HTERT RPE-1 (cell line): ENCODE data around the gene ASB10.

ENCODE experiments used
- in situ Hi-C: fragments of 300-500 bp; cut with MboI; formaldehyde crosslinking; loops from 4 replicates; pipeline ENCODE4 v1.14.3; 2020; ENCODE audit warnings: low sequenced_read_pairs

The ASB10 gene

DNA sequence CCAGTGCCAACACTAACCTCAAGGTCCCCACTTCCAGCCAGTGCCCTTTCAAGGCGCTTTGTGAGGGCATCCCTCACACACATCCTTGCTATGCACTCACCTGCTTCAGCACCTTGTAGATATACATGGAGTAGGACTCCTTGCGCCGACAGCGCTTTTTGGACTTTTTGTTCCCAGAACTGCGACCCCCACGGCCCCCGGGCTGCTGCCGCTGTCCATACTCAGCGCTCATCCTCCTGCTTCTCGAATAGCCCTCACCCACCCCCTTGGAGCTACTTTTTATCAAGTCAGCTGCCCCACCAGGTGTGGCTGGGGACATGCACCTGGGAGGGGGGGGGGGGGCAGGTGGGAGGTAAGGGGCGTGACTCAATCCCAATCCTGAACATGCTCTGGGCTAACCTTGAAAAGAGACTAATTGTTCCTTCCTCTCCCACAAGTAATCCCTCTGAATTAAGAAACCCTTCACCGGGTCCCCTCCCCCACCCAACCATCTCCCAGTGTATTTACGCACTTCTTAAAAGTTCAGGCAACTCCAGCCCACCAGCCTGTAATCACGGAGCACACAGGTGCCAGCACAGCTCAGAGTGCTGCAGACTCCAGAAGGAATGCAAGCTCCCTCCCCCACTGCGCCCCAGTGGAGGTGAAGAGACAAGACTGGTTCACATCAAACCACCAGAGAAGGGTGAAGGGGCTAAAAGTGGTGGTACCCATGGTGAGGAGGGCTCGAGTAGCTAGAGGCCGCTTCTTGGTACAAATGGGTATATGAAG, 23.2 kb upstream of the ASB10 start, which contains the start of gene H2BK1:
Gene H2BK1, minus strand, starts transcription at position 402 of the 768 bp plus-strand sequence. Its CDS starts 170 bp downstream, at position 232.
- in situ Hi-C loops, result no loop called here

DNA sequence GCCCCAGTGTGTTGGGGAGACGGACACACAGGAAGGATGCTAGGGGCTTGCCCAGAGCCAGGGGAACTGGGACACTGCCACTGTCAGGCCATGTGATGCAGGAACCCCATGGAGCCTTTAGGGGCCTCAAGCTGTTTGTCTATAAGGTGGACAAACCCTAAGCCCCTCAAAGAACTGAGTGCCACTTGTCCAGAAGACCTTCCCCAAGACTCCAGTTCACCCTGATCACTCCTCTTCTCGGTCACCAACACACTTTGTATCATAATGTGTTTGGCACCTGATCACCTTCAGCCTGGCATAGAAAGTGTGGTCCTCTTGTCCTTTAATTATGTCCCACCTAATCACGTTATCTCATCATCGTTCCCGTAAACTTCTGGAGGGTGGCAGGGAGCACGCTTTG, 22.5 kb upstream of the ASB10 start:
- in situ Hi-C loops, result no loop called here

DNA sequence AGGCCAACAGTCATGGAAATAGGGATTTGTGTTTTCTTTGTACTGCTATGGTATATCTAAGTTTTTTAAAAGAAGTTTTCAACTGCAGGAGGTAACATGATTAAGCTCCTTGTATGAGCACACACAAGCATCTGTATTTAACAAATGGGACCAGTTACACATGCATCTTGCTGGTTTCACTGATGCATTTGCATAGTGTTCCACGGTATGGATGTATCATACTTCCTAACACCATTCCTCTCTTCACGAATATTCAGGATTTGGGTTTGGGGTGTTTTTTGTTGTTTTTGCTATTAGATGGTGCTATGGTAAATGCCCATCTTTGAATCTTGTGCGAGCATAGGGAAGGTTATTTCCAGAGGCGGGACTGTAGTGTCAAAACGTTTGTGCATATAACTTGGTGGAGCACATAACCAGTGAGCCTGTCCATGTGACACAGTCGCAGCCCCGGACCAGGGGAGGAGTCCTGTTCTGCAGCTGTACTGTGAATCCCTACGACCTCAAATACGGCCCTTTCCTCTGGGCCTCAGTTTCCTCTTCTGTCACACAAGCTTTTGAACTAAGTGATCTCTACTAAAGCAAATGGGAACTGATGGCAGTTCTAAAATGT, 21.3 kb upstream of the ASB10 start:
- in situ Hi-C loops, result no loop called here

DNA sequence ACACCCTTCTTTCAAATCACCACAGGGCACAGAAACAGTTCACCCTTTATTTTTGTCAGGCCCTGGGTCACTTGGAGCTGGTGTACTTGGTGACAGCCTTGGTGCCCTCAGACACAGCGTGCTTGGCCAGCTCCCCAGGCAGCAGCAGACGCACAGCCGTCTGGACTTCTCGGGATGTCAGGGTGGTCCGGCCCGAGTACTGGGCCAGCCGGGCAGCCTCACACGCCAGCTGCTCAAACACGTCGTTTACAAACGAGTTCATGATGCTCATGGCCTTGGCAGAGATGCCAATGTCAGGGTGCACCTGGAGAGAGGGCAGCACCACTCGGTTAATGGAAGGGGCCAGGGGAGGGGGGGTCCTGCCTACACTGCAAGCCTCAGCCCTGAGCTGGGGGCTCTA, 20.8 kb upstream of the ASB10 start:
- in situ Hi-C loops, result no loop called here

DNA sequence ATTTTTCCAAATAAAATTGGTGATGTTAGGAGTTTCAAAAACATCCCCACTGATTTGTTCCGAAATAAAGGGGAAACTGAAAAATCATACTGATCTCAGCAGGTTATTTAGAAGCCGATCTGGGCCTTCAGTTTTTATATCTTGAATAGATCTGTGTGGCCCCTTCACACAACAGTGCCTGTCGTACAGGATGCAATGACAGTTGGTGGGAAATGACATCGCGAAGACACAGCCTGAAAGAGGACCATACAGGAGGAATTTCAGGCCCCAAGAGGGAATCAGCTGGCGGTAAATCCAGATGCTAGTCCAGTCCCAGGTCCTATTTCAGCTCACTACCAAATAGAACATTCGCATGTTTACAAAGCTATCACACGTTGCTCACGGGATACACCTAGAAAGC, 20.3 kb upstream of the ASB10 start:
- in situ Hi-C loops, result no loop called here

DNA sequence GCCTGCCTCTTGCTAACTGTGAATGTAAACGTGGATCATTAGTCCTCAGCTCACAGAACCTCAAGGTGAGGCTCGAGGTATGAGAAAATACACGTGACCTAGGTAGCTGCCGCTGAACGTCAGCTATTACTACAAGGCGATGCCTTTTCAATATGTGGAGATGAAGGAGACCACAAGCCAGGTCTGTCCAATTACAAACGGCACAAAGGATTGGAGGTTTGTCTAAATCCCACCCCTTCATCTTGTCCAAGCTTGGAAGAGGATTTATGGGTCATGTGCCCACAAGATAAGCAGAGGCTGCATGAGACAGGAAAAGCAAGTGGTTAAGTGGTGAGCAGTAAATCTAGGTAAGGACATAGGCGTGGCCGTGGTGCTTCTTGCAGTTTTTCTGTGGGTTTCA, 19.9 kb upstream of the ASB10 start:
- in situ Hi-C loops, result no loop called here

DNA sequence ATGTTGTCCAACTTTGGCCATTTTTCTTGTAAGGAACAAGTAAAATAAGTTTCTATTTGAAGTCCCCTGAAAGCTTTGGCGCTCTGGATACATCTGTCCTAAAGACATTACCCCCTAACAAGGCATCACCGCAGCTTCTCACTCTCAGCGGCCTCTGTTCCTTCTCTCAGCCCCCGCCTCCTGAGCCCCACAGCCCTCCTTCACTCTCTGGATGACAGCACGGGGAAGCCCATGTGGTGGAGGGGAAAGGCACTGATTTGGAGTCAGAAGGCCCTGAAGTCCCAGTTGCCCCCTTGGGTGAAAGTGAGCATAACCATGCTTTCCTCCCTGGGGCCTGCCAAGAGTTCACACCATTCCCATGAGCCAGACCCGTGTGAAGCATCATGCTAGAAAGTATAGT, 18.7 kb upstream of the ASB10 start:
- in situ Hi-C loops, result no loop called here

DNA sequence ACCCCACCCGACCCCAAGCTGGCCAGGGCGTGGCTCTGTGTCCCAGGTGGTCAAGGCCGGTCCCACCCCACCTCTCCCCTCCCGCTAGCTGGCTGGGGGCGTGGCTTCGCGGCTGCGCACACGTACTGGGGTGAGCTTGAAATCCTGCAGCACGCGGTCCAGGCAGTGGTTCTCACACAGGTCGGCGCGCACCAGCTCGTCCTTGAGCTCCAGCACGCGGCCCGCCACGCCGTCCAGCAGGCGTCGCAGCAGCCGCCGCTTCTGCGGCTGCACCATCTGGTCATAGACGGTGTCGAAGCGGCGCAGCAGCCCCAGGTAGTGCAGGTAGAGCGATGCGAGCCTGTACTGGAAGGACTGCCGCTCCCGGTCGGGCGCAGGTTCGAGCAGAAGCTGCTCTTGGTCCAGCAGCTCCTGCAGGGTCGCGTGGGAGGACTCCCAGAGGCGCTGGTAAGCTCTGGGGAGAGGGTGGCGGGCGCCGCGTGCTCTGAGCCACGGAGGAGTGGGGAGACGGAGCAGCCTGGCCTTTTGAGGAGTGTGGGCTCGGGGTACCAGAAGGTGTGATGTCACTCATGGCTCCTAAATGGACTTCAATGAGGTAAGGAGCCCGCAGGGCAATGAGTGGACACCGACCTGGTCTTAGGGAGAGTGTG, 17.5 kb upstream of the ASB10 start:
- in situ Hi-C loops, result no loop called here

DNA sequence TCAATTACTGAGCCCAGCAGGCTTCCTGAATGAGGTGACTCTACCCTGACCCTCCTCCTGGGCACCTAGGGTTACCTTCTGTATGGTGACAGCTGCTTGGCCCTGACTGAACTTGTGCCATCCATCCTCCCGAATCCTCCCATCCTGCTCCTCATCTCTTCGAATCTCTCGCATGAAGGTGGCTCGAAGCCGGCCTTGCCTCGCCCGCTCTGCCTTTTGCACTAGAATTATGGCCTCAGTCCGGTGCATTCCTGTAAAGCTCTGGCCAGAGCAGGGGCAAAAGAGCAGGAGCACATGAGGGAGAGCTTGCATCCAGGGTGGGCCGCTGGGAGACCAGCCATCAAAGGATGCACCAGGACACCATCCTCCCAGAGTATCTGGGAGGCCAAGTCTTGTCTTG, 15.8 kb upstream of the ASB10 start:
- in situ Hi-C loops, result no loop called here

DNA sequence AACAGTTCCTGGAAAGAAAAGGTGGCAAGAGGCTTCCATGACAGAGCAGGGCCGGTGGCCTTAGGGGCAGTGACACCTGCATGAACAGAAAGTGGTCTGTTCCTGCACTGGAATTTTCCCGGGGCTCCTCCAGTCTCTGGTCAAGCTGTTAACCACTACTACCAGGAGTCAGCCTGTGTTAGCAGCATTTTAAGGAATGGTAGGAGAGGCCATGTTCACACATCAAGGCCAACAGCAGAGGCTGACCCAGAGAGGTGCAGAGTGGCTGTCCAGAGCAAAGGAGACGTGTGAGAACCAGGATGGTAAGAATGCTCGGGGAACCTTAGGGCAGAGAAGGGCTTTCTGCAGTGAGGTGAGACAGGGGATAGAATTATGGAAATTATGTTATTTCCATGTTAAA, 14.7 kb upstream of the ASB10 start:
- in situ Hi-C loops, result no loop called here

DNA sequence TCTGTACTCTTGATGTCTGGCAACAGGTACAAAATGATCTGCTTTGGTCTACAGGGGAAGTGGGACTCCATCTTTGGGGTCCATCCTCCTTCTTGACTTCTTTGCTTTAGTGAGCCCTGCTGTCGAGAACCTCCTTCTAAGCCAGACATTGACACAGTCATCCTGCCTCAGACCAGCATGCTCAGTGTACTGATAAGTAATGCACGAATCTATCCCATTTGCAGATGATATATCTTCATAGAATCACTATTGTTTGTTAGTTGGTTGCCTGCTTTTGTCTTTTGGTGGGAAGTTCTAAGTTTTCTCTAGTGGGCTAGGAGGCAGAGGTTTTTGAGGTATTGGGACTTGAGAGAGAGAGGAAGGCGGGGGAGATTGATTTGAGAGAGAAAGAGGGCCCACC, 14.3 kb upstream of the ASB10 start:
- in situ Hi-C loops, result no loop called here

DNA sequence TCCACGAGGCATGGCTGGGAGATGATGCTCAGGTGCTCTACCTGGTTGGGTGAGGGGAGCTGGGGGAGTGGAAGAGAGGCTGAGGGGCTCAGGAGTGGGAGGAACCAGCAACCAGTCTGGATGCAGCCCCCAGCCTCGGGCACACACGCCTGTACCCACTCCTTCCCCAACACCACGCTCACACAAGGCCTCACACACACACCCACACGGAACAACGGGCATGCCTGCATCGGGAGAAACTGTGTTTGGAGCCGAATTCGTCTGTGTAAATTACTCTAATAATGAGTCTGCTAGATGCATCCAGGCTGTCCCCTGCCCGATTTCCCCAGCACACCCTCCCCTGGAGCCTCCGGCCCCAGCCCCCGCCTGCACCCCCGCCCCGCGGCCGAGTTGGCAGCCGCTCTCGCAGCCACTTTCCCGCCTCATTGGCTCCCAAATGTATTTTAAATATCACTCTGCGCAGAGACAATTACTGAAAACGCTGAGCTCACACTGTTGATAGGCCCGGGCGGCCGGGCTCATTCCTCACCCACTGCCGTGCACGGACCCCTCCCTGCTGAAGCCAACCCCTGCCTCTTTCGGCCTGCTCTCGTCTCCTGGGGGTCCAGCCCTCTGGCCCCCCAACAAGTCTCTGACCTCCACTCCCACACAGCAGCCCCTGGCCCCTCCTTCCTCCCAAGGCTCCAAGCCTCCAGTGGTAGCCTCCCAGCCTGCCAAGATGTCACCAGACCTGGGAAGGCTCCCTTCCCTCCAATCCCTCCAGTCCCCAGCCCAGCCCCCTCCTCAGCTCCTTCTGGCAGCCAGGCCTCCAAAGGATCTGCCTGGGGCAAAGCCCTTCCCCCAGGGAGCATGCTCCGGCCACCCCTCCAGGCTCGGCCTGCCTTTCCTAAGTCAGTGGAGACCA, 12.1 kb upstream of the ASB10 start:
- in situ Hi-C loops, result no loop called here

DNA sequence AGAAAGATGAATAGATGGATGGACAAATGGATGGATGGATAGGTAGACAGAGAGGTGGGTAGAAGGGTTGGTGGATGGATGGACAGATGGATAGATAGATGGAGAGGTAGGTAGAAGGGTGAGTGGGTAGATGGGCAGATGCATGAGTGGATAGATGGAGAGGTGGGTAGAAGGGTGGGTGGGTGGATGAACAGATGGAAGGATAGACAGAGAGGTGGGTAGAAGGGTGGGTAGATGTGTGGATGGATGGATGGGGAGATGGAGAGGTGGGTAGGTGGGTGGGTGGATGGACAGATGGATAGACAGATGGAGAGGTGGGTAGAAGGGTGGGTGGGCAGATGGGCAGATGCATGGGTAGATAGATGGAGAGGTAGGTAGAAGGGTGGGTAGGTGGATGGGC, 10.9 kb upstream of the ASB10 start:
- in situ Hi-C loops, result no loop called here

DNA sequence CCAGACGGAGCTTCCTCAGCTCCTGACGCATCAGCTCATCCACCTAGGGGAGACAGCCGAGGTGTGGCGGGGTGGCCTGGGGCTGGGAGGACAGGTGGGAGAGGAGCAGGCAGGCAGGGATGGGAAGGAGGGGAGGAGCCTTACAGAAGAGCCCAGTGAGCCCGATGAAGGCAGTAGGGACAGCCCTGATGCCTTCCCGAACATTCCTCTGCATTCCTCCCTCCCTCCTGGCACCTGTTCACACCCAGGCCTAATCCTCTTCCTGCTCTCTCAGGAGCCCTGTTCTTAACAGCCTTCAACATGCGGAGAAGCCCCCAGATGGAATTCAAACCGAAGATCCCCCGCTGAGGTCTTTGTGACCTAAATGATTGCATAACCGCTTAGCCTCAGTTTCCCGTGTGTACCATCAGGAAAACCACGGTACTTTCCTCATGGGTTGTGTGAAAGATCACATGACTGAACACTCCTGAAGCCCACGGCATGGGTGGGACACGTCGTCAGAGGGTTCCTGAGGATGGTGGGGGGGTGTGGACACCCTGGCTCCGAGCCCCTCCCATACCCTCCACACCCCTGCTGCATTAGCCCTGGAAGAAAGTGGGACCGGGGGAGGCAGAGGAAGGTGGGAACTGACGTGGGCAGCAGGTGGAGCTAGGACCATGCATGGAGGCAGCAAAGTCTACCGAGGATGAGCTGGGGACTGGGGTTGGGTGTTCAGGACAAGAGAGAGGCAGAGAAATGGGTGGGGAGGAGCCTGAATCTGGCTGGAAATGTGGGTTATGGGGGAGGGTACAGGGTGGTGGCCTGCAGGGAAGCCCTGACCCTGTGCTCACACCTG, 8.8 kb upstream of the ASB10 start:
- in situ Hi-C loops, result no loop called here

DNA sequence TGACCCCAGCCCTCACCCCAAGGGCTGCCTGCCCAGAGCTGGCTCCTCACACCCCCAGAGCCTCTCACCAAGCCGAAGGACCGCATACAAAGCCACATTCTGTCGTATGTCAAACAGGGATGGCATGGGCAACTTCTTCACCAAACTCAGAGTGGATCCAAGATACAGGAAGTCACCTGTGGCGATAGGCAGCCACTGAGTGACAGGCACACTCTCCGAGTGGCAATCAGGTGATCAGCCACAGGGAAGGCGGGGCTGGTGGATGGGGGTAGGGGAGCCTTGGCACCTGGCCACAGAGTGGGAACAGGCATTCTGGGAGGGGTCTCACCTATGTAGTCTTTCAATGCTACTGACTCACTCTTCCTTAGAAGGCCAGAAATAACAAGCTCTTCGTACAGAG, 7.1 kb upstream of the ASB10 start:
- in situ Hi-C loops, result no loop called here

DNA sequence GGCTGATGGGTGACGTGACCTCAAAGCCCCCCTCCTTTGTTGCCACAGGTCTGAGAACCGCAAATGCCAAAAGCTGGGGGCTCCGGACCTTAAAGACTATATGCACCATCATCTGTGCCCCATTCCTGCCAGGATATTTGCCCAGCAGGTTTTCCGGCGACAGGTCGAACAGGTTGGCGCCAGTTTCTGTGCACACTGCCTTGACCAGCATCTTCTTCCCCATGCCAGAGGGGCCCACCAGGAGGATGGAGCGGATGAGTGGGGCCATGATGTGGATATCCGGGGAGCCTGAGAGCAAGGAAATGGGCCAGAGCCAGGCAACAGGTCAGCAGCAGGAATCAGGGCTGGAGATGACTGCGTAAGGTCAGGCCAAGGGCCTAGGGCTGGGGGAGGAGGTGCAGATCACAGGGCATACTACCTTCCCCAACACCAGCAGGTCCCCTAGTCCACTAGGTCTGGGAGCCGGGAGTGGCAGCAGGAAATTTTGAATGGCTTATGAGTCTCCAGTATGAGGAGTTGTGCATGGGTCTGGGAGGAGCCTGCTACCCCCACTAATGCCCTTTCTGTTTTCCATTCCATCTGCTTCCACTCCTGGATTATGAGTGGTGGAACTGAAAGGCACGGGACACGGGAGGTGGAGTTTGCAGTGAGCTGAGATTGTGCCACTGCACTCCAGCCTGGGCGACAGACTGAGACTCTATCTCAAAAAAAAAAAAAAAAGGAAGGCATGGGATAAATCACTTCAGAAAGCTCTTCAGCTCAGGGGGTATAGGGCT, 6.3 kb upstream of the ASB10 start:
- in situ Hi-C loops, result no loop called here

DNA sequence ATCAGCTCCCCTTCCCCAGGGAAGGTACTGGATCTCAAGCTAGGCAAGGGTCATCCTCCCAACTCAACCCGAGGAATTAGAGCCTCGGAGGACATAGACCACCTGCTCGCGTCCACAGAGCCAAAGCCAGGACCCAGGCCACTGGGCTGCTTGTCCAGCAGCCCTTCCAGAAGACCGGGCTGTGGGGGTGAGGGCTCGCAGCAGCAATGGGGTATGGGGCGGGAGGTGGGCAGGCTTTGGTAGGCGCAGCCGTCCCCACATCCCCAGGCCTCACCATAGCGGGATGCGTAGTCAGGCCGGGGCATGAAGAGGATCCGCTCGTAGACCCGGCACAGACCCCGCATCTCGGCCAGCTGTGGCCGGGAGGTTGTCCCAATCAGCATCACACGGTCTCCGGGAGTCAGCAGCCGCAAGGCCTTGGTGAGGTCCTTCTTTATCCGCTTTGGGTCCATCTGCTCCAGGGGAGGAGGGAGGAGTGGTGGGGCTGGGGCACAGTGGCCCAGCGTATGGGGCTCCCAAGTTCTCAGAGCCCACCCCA, 5.0 kb upstream of the ASB10 start:
- in situ Hi-C loops, result no loop called here

DNA sequence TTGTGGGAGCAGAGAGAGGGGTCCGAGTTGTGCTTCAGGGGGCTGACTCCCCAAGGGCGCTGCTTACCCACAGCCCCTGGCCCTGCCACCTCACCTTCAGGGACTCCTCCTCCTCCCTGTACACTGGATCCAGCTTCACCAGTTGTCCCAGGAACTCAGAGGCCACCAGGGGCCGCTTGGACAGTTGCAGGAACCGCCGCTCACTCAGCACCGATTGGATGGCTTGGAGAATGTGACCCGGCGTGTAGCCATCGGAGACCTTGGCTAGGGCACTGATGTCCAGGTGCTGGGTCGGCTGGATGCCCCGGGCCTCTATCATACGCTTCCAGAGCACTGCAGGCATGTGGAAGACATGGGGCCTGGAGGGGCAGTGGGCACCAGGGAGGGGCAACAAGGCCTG, 4.5 kb upstream of the ASB10 start:
- in situ Hi-C loops, result no loop called here

DNA sequence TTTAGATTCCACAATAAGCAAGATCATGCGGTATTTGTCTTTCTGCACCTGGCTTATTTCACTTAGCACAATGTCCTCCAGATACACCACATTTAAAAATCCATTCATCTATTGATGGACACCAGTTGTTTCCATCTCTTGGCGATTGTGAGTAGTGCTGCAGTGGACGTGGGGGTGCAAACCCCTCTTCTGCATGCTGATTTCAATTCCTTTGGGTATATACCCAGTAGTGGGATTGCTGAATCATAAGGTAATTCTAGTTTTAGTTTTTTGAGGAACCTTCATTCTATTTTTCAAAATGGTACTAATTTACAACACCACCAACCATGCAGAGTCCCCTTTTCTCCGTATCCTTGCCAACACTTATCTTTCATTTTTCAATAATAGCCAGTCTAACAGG, 2.0 kb upstream of the ASB10 start:
- in situ Hi-C loops, result no loop called here

DNA sequence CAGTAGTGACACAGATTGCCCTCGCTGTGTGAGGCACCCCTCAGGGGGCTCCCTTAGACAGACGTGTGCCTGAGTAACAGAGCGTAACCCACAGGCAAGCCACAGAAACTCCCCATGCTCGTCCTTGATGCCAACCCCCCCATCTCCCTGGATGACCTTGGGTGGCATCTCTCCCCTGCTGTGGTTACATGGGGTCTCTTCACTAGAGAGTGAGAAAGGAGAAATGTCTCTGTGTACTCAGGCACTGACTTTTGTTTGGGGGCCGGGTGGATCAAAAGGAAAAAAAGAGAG, 1.1 kb upstream of the ASB10 start:
- in situ Hi-C loops, result no loop called here
